K562 (cell line): ENCODE results near the gene ZNF48. TPM values are rescaled to one million over a fixed set of nuclear protein-coding genes. Genes with fewer than 3 reads are reported as not detected.

Experiments
- ATAC-seq: fragments of 200-7000 bp; cut with Tn5 transposase; 3 replicates; pipeline ENCODE4 v1.9.1; 2020; ENCODE audit warnings: moderate library complexity
- BruUV-seq: library from RNA; stranded (reverse); fragments of 400-500 nt; replicated peaks from 2 replicates; lab custom pipeline; 2021; lab: Mats Ljungman, UMichigan
- CTCF ChIA-PET: fragments of 300-600 bp; formaldehyde crosslinking; extraction: SDS; loops from one replicate; lab custom pipeline; 2021; ENCODE audit warnings: low intra/inter-chr PET ratio; lab: Yijun Ruan, JAX
- POLR2A ChIA-PET: fragments of 300-600, 350-650 bp; sonication (Branson Sonifier 250); formaldehyde crosslinking; extraction: SDS; loops from one replicate; lab custom pipeline; 2021; ENCODE audit warnings: antibody characterized with exemption, inconsistent platforms; lab: Yijun Ruan, JAX
- DNase-seq, 4 experiments: peaks; one replicate each; pipeline versions ENCODE4 v3.0.0 to v3.0.0-alpha.2; 2011 to 2018; ENCODE audit warnings: low spot score in 3 of 4, mixed read lengths in 3 of 4; ENCODE audit errors: extremely low read depth in 1 of 4
- FAIRE-seq: peaks from 2 replicates; lab custom pipeline; 2011; peaks lifted over from hg19 to GRCh38; lab: Jason Lieb, UNC
- H2AFZ ChIP-seq: 2 replicates; pipeline ENCODE4 v1.6.0; 2011; ENCODE audit warnings: low read depth, low read length, control low read depth, inconsistent platforms
- H3K27ac ChIP-seq: fragments of 200-600 bp; 3 replicates; pipeline ENCODE4 v1.8.0; 2011; ENCODE audit warnings: low read depth, mild to moderate bottlenecking, control low read depth, inconsistent platforms, low read length, moderate library complexity, mixed read lengths; ENCODE audit errors: extremely low read depth
- H3K27me3 ChIP-seq, 2 experiments: fragments of 300-600 bp in 1 of 2; 2 replicates in 1 of 2; 3 replicates in 1 of 2; pipeline versions ENCODE4 v1.6.0 to v1.8.0; 2011; ENCODE audit warnings: inconsistent platforms in 2 of 2, low read length in 2 of 2, mild to moderate bottlenecking in 1 of 2, mixed read lengths in 1 of 2, moderate library complexity in 1 of 2; ENCODE audit not compliant: control insufficient read depth in 2 of 2, insufficient read depth in 2 of 2
- H3K36me3 ChIP-seq: fragments of 300-600 bp; 3 replicates; pipeline ENCODE4 v1.8.0; 2011; ENCODE audit warnings: mild to moderate bottlenecking, low read length, inconsistent platforms; ENCODE audit not compliant: control insufficient read depth, insufficient read depth
- H3K4me1 ChIP-seq, 2 experiments: fragments of 200-600 bp in 1 of 2; replicated peaks in 1 of 2; 2 replicates in 1 of 2; 3 replicates in 1 of 2; pipeline versions ENCODE4 v1.5.1 to v1.8.0; 2011; ENCODE audit warnings: inconsistent platforms in 2 of 2, low read length in 2 of 2, mild to moderate bottlenecking in 1 of 2, mixed read lengths in 1 of 2, moderate library complexity in 1 of 2; ENCODE audit not compliant: control insufficient read depth in 2 of 2, insufficient read depth in 2 of 2
- H3K4me2 ChIP-seq: 2 replicates; pipeline ENCODE4 v1.6.1; 2011; ENCODE audit warnings: low read length, control low read depth, inconsistent platforms, mixed read lengths; ENCODE audit not compliant: insufficient read depth
- H3K4me3 ChIP-seq: fragments of 200-600 bp; sonication (generic), shearing (Covaris generic); 2 replicates; pipeline ENCODE4 v1.5.1; 2016; ENCODE audit warnings: control low read depth, inconsistent platforms
- H3K79me2 ChIP-seq: fragments of 200-600 bp; 3 replicates; pipeline ENCODE4 v1.8.0; 2011; ENCODE audit warnings: low read length, inconsistent platforms; ENCODE audit not compliant: control insufficient read depth, insufficient read depth
- H3K9ac ChIP-seq, 2 experiments: 2 replicates each; pipeline versions ENCODE4 v1.6.0 to v1.6.1; 2011; ENCODE audit warnings: low read depth in 2 of 2, low read length in 2 of 2, control low read depth in 1 of 2, inconsistent platforms in 1 of 2, mild to moderate bottlenecking in 1 of 2, mixed read lengths in 1 of 2; ENCODE audit not compliant: insufficient read depth in 1 of 2
- H3K9me1 ChIP-seq: one replicate; pipeline ENCODE4 v1.6.0; 2011; ENCODE audit warnings: inconsistent platforms, mild to moderate bottlenecking, low read length, moderate library complexity; ENCODE audit not compliant: control insufficient read depth, insufficient read depth
- H3K9me3 ChIP-seq: replicated peaks from 2 replicates; pipeline ENCODE4 v1.5.1; 2011; ENCODE audit warnings: low read depth, low read length, inconsistent platforms; ENCODE audit not compliant: control insufficient read depth, insufficient read depth
- H4K20me1 ChIP-seq: replicated peaks from 2 replicates; pipeline ENCODE4 v1.6.1; 2011; ENCODE audit warnings: low read length, inconsistent platforms, mixed read lengths; ENCODE audit not compliant: control insufficient read depth, insufficient read depth
- CBX5 ChIP-seq: IDR thresholded peaks from 2 replicates; pipeline ENCODE4 v1.6.1; 2014; ENCODE audit warnings: low read depth, borderline replicate concordance
- GABPB1 ChIP-seq: sonication (generic); formaldehyde crosslinking; IDR thresholded peaks from 2 replicates; pipeline ENCODE4 v1.8.0; 2022; ENCODE audit warnings: mild to moderate bottlenecking, missing genetic modification reagents
- WGBS: fragments of 100-300 bp; shearing (Covaris generic); methylation state at CpG from one replicate; pipeline ENCODE4 v1.1.6; 2016; ENCODE audit warnings: low coverage, mixed read lengths; ENCODE audit not compliant: insufficient coverage; ENCODE audit errors: missing lambda C conversion rate; 5-methylcytosine and 5-hydroxymethylcytosine counted together
- in situ Hi-C: fragments of 300-500 bp; cut with MboI; formaldehyde crosslinking; loops from 4 replicates; pipeline ENCODE4 v1.15.0; 2018; ENCODE audit warnings: inconsistent platforms, mixed read lengths
- intact Hi-C: fragments of 100-400 bp; cut with micrococcal nuclease; formaldehyde crosslinking; loops from 2 replicates; pipeline ENCODE4 v1.14.2; 2022
- polyA plus RNA-seq, 8 experiments: library from polyadenylated mRNA; depleted of rRNA in 4 of 8; stranded (reverse) in 5 of 8; unstranded in 3 of 8; fragments of >200 nt; fragmentation: Nextera tagmentation in 2 of 8; fragmentation: Illumina TruSeq in 1 of 8; extraction: Ambion mirVana in 2 of 8; extraction: Trizol in 1 of 8; gene quantifications; 2 replicates each; pipeline versions ENCODE4 v1.2.1 to v1.2.3, GENCODE V29; 2011 to 2014; ENCODE audit warnings: inconsistent platforms in 1 of 8, missing spikeins in 1 of 8
- total RNA-seq, 7 experiments: library from RNA; depleted of rRNA in 6 of 7; stranded (reverse); fragments of >200 nt in 6 of 7; fragmentation: Illumina TruSeq in 2 of 7; extraction: Trizol in 2 of 7; gene quantifications; 2 replicates each; pipeline versions ENCODE4 v1.2.1 to v1.2.3, GENCODE V29; 2011 to 2021; ENCODE audit warnings: low replicate concordance in 1 of 7

ZNF48 gene
- total and polyA plus RNA-seq, 9 of the 15 experiments (the other 6 are each of a cell fraction or from before 2014, with no cell fraction given) = 0.38 to 11.6 (median 4.7) TPM

GRCh38 chr16:30416624-30417528, 21.7 kb downstream of the ZNF48 start:
- no peak overlapping the region for H3K4me3 ChIP-seq
- H3K9me3 ChIP-seq = no peaks in the 10 kb centered on the region
- no peak overlapping the region for H3K27ac ChIP-seq
- in situ Hi-C loops (no loop called here), intact Hi-C loops (no loop called here)
- H3K9me1 ChIP-seq = no peaks in the 10 kb centered on the region
- WGBS = 90% methylated on average over 17 of the region's 18 CpGs
- peaks cover 73% of the 10 kb centered on the region for H3K36me3 ChIP-seq
- no peaks in the 10 kb centered on the region for H4K20me1 ChIP-seq
- H3K79me2 ChIP-seq = peaks cover 17% of the 10 kb centered on the region; the same call in 2 of the 3 replicates
- H3K27me3 ChIP-seq = no peaks in the 10 kb centered on the region
- no peak overlapping the region for H3K4me2 ChIP-seq
- no TSS peak for BruUV-seq
- ATAC-seq (no peak; the same call in 2 of the 3 replicates), DNase-seq (no peak), FAIRE-seq (no peak)
- no peak overlapping the region for H2AFZ ChIP-seq
- ChIA-PET POLR2A (interaction anchor here (1.1 kb wide), 1 partner anchor 224 kb away, joined by 3 read pairs; no protein-coding TSS in a partner anchor), CTCF (no interaction called here)
- TF ChIP-seq GABPB1 (CRISPR knock-in tag) = no peak
- TF ChIP-seq CBX5 = no peak
- no peaks in the 10 kb centered on the region for H3K4me1 ChIP-seq
- no peak overlapping the region for H3K9ac ChIP-seq
